ENCODE data around the gene DLG2.

DLG2 gene

GRCh38 chr11:84273541-84273940 is 1353.6 kb downstream of the DLG2 start:
- 100% methylated on average over 1 of the region's 2 CpGs for WGBS
- H2AK5ac ChIP-seq (ENCODE audit: low read length, severe bottlenecking) = no peak overlapping the region

GRCh38 chr11:84270466-84270865 is 1356.7 kb downstream of the DLG2 start:
- H3K18ac ChIP-seq (ENCODE audit: low read depth in 1 of 2, low read length in 2 of 2) = no peak overlapping the region
- H3K4ac ChIP-seq (ENCODE audit: low read depth in 1 of 2, low read length in 2 of 2) = no peak overlapping the region
- no peak overlapping the region for H4K8ac ChIP-seq (ENCODE audit: low read length)
- no peak overlapping the region for H2BK15ac ChIP-seq (ENCODE audit: low read depth, poor library complexity, severe bottlenecking)
- H2AK5ac ChIP-seq (ENCODE audit: low read length, severe bottlenecking) = no peak overlapping the region
- DNase-seq = no peak
- no peak overlapping the region for H3K4me2 ChIP-seq (ENCODE audit: low read length, poor library complexity, severe bottlenecking)
- no peak overlapping the region for H3K14ac ChIP-seq (ENCODE audit: low read length in 2 of 2)
- H2AFZ ChIP-seq (ENCODE audit: low read depth, low read length) = no peak overlapping the region
- H2BK12ac ChIP-seq (ENCODE audit: low read length in 2 of 2) = no peak overlapping the region
- H3K4me3 ChIP-seq (ENCODE audit: insufficient read depth in 1 of 2, low read depth in 1 of 2, low read length in 2 of 2) = no peak overlapping the region
- H2BK5ac ChIP-seq (ENCODE audit: low read depth, low read length, poor library complexity, severe bottlenecking) = no peak overlapping the region
- H3K79me1 ChIP-seq (replicated peaks; ENCODE audit: low read length, poor library complexity, severe bottlenecking) = no peaks in the 10 kb centered on the region
- no peak overlapping the region for H4K91ac ChIP-seq (ENCODE audit: low read length)
- H3K27ac ChIP-seq (ENCODE audit: low read length, poor library complexity, severe bottlenecking) = no peak overlapping the region
- no peak overlapping the region for H3K23ac ChIP-seq (ENCODE audit: low read length in 2 of 2)
- WGBS = 91% methylated on average over 4 of the region's 6 CpGs
- H3K9me3 ChIP-seq (ENCODE audit: control insufficient read depth, low read length) = no peaks in the 10 kb centered on the region
- no peaks in the 10 kb centered on the region for H3K36me3 ChIP-seq (ENCODE audit: control insufficient read depth in 1 of 2, insufficient read depth in 2 of 2, low read depth in 1 of 2, low read length in 2 of 2)
- H3K9ac ChIP-seq (ENCODE audit: low read length) = no peak overlapping the region
- H3K27me3 ChIP-seq (ENCODE audit: control insufficient read depth in 1 of 2, insufficient read depth in 1 of 2, low read length in 2 of 2) = no peaks in the 10 kb centered on the region
- H3K4me1 ChIP-seq (ENCODE audit: control insufficient read depth, insufficient read depth, low read depth, low read length) = no peaks in the 10 kb centered on the region
- no peak overlapping the region for H2BK120ac ChIP-seq (ENCODE audit: low read depth, low read length)

More at GRCh38 chr11:84273541-84273940, 1353.6 kb downstream of the DLG2 start:
- Histone ChIP-seq H2BK5ac (ENCODE audit: low read depth, low read length, poor library complexity, severe bottlenecking) (no peak overlapping the region), H2BK12ac (ENCODE audit: low read length in 2 of 2) (no peak overlapping the region), H3K79me1 (replicated peaks; ENCODE audit: low read length, poor library complexity, severe bottlenecking) (no peaks in the 10 kb centered on the region), H3K4ac (ENCODE audit: low read depth in 1 of 2, low read length in 2 of 2) (no peak overlapping the region), H3K27ac (ENCODE audit: low read length, poor library complexity, severe bottlenecking) (no peak overlapping the region), H2BK120ac (ENCODE audit: low read depth, low read length) (no peak overlapping the region), H2BK15ac (ENCODE audit: low read depth, poor library complexity, severe bottlenecking) (no peak overlapping the region), H3K27me3 (ENCODE audit: control insufficient read depth in 1 of 2, insufficient read depth in 1 of 2, low read length in 2 of 2) (no peaks in the 10 kb centered on the region), H3K4me2 (ENCODE audit: low read length, poor library complexity, severe bottlenecking) (no peak overlapping the region), H3K4me1 (ENCODE audit: control insufficient read depth, insufficient read depth, low read depth, low read length) (no peaks in the 10 kb centered on the region), H3K23ac (ENCODE audit: low read length in 2 of 2) (no peak overlapping the region), H3K36me3 (ENCODE audit: control insufficient read depth in 1 of 2, insufficient read depth in 2 of 2, low read depth in 1 of 2, low read length in 2 of 2) (no peaks in the 10 kb centered on the region), H3K9me3 (ENCODE audit: control insufficient read depth, low read length) (no peaks in the 10 kb centered on the region), H3K9ac (ENCODE audit: low read length) (no peak overlapping the region), H2AFZ (ENCODE audit: low read depth, low read length) (no peak overlapping the region), H4K91ac (ENCODE audit: low read length) (no peak overlapping the region), H3K14ac (ENCODE audit: low read length in 2 of 2) (no peak overlapping the region), H3K18ac (ENCODE audit: low read depth in 1 of 2, low read length in 2 of 2) (no peak overlapping the region), H3K4me3 (ENCODE audit: insufficient read depth in 1 of 2, low read depth in 1 of 2, low read length in 2 of 2) (no peak overlapping the region), H4K8ac (ENCODE audit: low read length) (no peak overlapping the region)
- no peak for DNase-seq

GRCh38 chr11:84264066-84264465 is 1363.1 kb downstream of the DLG2 start:
- Histone ChIP-seq H3K4me3 (ENCODE audit: insufficient read depth in 1 of 2, low read depth in 1 of 2, low read length in 2 of 2) (no peak overlapping the region), H2BK15ac (ENCODE audit: low read depth, poor library complexity, severe bottlenecking) (no peak overlapping the region), H2AK5ac (ENCODE audit: low read length, severe bottlenecking) (no peak overlapping the region), H3K27me3 (ENCODE audit: control insufficient read depth in 1 of 2, insufficient read depth in 1 of 2, low read length in 2 of 2) (no peaks in the 10 kb centered on the region), H3K4me1 (ENCODE audit: control insufficient read depth, insufficient read depth, low read depth, low read length) (no peaks in the 10 kb centered on the region), H2BK5ac (ENCODE audit: low read depth, low read length, poor library complexity, severe bottlenecking) (no peak overlapping the region), H4K8ac (ENCODE audit: low read length) (no peak overlapping the region), H3K18ac (ENCODE audit: low read depth in 1 of 2, low read length in 2 of 2) (no peak overlapping the region), H3K4me2 (ENCODE audit: low read length, poor library complexity, severe bottlenecking) (no peak overlapping the region), H3K27ac (ENCODE audit: low read length, poor library complexity, severe bottlenecking) (no peak overlapping the region), H3K9ac (ENCODE audit: low read length) (no peak overlapping the region), H2BK12ac (ENCODE audit: low read length in 2 of 2) (no peak overlapping the region), H3K4ac (ENCODE audit: low read depth in 1 of 2, low read length in 2 of 2) (no peak overlapping the region), H3K14ac (ENCODE audit: low read length in 2 of 2) (no peak overlapping the region), H3K9me3 (ENCODE audit: control insufficient read depth, low read length) (no peaks in the 10 kb centered on the region), H4K91ac (ENCODE audit: low read length) (no peak overlapping the region), H3K23ac (ENCODE audit: low read length in 2 of 2) (no peak overlapping the region), H3K36me3 (ENCODE audit: control insufficient read depth in 1 of 2, insufficient read depth in 2 of 2, low read depth in 1 of 2, low read length in 2 of 2) (no peaks in the 10 kb centered on the region), H3K79me1 (replicated peaks; ENCODE audit: low read length, poor library complexity, severe bottlenecking) (no peaks in the 10 kb centered on the region), H2BK120ac (ENCODE audit: low read depth, low read length) (no peak overlapping the region), H2AFZ (ENCODE audit: low read depth, low read length) (no peak overlapping the region)
- 100% methylated on average over 1 of the region's 1 CpG for WGBS
- no peak for DNase-seq

- Histone ChIP-seq H2BK120ac (ENCODE audit: low read depth, low read length) (no peak overlapping the region), H3K27ac (ENCODE audit: low read length, poor library complexity, severe bottlenecking) (no peak overlapping the region)
Observed at GRCh38 chr11:84261707-84262106, 1365.4 kb downstream of the DLG2 start.

More at GRCh38 chr11:84261707-84262106, 1365.4 kb downstream of the DLG2 start:
- Histone ChIP-seq H2BK5ac (ENCODE audit: low read depth, low read length, poor library complexity, severe bottlenecking) (no peak overlapping the region), H3K79me1 (replicated peaks; ENCODE audit: low read length, poor library complexity, severe bottlenecking) (no peaks in the 10 kb centered on the region), H3K18ac (ENCODE audit: low read depth in 1 of 2, low read length in 2 of 2) (no peak overlapping the region), H3K14ac (ENCODE audit: low read length in 2 of 2) (no peak overlapping the region), H3K9ac (ENCODE audit: low read length) (no peak overlapping the region), H3K4ac (ENCODE audit: low read depth in 1 of 2, low read length in 2 of 2) (no peak overlapping the region), H2AFZ (ENCODE audit: low read depth, low read length) (no peak overlapping the region), H2BK12ac (ENCODE audit: low read length in 2 of 2) (no peak overlapping the region), H4K91ac (ENCODE audit: low read length) (no peak overlapping the region), H2BK15ac (ENCODE audit: low read depth, poor library complexity, severe bottlenecking) (no peak overlapping the region), H3K4me1 (ENCODE audit: control insufficient read depth, insufficient read depth, low read depth, low read length) (no peaks in the 10 kb centered on the region), H3K4me2 (ENCODE audit: low read length, poor library complexity, severe bottlenecking) (no peak overlapping the region), H3K23ac (ENCODE audit: low read length in 2 of 2) (no peak overlapping the region), H3K27me3 (ENCODE audit: control insufficient read depth in 1 of 2, insufficient read depth in 1 of 2, low read length in 2 of 2) (no peaks in the 10 kb centered on the region), H3K9me3 (ENCODE audit: control insufficient read depth, low read length) (no peaks in the 10 kb centered on the region), H2AK5ac (ENCODE audit: low read length, severe bottlenecking) (no peak overlapping the region), H3K4me3 (ENCODE audit: insufficient read depth in 1 of 2, low read depth in 1 of 2, low read length in 2 of 2) (no peak overlapping the region), H3K36me3 (ENCODE audit: control insufficient read depth in 1 of 2, insufficient read depth in 2 of 2, low read depth in 1 of 2, low read length in 2 of 2) (no peaks in the 10 kb centered on the region), H4K8ac (ENCODE audit: low read length) (no peak overlapping the region)
- DNase-seq = peak; percentile 15

Data from mesenchymal stem cell (in vitro differentiated cells and primary cell).